Liver (tissue), 3 donors: ENCODE measurements around the gene BRI3BP.

ENCODE experiments used
- CTCF ChIP-seq: fragments of 150-350 bp; IDR thresholded peaks from 2 replicates; pipeline ENCODE4 v1.5.1; 2017; ENCODE audit warnings: improper control_type of control experiment, low read depth, low read length; ENCODE audit not compliant: missing input control
- HNF4G ChIP-seq: IDR thresholded peaks from 2 replicates; pipeline ENCODE4 v1.6.1; 2016; ENCODE audit warnings: antibody characterized with exemption
- YY1 ChIP-seq: IDR thresholded peaks from 2 replicates; pipeline ENCODE4 v1.6.1; 2016; ENCODE audit warnings: antibody characterized with exemption, mild to moderate bottlenecking
- donor health status: healthy.
- donor health status: healthy.

DNA sequence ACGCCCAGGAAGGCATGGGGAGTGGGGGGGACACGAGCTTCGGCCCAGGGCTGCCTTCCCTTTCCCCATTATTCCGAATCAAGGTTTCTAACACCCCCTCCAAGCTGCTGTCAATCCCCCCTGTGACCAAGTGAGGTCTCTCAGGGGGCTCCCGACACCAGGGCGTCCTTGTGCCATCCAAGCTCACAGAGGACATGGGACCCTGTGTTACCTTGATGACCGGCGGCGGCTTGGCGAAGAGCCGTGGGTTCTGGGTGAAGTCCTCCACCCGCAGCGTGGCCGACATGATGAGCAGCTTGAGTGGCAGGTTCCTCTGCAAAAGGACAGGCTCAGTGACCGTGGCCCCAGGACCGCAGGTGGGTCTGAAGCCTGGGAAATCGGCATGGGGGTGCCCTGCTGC, 24.8 kb upstream of the BRI3BP start:
- no peak for TF ChIP-seq HNF4G
- no peak for TF ChIP-seq CTCF
- no peak for TF ChIP-seq YY1
